IPS-18c (cell line): Measurements from ENCODE around the gene DMRTB1.

Experiments used
- H3K4me3 ChIP-seq: 2 replicates; pipeline ENCODE4 v1.7.0; 2013; ENCODE audit warnings: low read depth, mild to moderate bottlenecking, low read length, moderate library complexity; ENCODE audit not compliant: insufficient read depth
- H3K9me3 ChIP-seq: one replicate; pipeline ENCODE4 v1.6.1; 2013; ENCODE audit warnings: mild to moderate bottlenecking, low read length, moderate library complexity; ENCODE audit not compliant: control insufficient read depth, insufficient read depth

DMRTB1 gene

DNA sequence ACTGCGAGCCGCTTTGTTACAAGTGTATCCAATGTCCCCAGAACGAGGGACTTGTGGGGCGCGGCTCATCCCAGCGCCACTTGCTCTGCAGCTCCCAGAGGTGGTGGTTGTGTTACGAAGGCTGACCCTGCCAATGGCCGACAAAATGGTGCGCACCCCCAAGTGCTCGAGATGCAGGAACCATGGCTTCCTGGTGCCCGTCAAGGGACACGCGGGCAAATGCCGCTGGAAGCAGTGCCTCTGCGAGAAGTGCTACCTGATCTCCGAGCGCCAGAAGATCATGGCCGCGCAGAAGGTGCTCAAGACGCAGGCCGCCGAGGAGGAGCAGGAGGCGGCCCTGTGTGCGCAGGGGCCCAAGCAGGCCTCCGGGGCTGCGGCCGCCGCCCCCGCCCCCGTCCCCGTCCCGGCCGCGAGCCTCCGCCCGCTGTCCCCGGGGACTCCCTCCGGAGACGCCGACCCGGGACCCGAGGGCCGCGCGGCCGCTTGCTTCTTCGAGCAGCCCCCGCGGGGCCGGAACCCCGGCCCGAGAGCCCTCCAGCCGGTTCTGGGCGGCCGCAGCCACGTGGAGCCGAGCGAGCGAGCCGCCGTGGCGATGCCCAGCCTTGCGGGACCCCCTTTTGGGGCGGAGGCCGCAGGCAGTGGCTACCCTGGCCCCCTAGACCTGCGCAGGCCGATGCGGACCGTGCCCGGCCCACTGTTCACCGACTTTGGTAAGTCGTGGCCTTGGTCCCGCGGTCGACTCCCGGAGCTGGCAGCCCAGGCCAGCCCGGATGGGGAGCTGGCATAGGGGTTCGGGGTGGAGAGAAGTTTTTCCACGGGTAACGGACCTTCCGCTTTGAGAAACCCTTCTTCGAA lies at the start of gene DMRTB1:
Gene DMRTB1, plus strand, starts transcription at position 79 of the 855 bp plus-strand sequence. Its CDS starts 55 bp downstream, at position 134.
- H3K4me3 ChIP-seq = no peak within 1 kb of the TSS
- no peaks in the 10 kb centered on the region for H3K9me3 ChIP-seq

GRCh38 chr1:53409695-53410094 lies 49.5 kb upstream of the DMRTB1 start:
- H3K4me3 ChIP-seq = no peak overlapping the region
- no peaks in the 10 kb centered on the region for H3K9me3 ChIP-seq

GRCh38 chr1:53410100-53410541 lies 49.1 kb upstream of the DMRTB1 start:
- no peaks in the 10 kb centered on the region for H3K9me3 ChIP-seq
- H3K4me3 ChIP-seq = no peak overlapping the region

GRCh38 chr1:53410701-53411100 lies 48.5 kb upstream of the DMRTB1 start:
- Histone ChIP-seq H3K4me3 (no peak overlapping the region), H3K9me3 (no peaks in the 10 kb centered on the region)

DNA sequence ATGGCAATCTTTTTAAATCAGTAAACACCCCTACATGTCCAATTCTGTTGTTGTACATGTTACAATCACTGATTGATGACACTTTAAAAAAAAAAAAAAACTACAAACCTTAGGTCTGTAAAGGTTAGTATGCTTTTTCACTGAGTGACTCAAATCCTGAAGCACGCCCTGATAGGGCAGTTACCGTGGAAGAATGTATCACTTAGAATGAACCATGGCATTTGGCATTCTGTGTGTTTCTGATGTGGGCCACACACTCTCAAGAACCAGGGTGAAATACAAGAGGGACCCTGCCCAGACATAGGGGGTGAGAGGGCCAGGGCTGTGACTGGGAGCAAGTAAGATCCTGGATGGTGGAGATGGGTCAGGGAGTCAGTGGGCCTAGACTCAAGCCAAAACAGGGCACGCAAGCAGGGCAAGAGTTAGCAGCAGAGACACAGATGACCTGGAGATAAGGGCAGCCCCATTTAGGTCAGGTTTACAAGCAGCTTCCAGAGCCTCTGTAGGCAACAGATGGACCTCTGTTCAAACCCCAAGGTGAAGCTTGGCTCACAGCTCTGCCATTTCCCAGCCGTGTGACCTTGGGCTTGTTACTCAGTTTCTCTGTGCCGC lies 47.6 kb upstream of the DMRTB1 start:
- Histone ChIP-seq H3K9me3 (no peaks in the 10 kb centered on the region), H3K4me3 (no peak overlapping the region)

DNA sequence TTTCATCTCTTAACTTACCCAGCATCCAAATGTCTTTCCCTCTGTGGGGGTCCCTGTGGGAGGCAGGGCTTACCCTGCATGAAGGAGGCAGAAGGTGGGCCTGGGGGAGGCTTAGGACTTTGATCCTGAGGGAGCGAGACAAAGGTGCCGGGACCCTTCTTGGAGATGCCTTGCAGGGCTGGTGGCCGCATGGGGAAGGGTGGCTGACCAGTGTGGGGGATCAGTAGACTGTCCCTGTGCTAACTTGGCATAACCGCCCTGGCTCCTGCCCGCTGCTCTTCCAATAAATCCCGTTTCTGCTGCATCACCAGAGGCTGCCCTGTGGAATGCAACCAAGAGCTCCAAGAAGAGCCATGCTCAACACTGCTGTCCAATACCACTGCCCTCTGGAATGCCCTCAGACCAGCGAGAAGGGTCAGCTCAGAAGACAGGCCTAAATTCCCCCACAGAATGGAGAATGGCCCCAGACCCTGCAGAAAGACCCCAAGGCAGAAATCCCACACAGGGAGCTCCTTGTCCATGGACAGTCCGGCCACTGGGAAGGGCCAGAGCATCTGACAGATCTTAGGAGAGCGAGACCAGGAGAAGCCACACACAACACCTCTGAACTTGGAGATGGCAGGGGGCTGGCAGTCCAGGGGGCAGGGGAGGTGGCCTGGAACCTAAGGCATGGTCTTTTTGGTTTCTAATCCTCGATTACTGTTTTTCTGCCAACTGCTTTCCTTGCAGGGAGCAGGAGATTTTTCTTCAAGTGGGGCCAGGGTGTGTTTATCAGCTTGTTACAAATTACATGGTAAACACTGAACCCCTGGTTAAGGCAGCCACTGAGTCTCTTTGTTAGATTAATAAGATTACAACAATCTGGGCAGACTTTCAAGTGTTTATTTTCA lies 46.7 kb upstream of the DMRTB1 start:
- no peak overlapping the region for H3K4me3 ChIP-seq

DNA sequence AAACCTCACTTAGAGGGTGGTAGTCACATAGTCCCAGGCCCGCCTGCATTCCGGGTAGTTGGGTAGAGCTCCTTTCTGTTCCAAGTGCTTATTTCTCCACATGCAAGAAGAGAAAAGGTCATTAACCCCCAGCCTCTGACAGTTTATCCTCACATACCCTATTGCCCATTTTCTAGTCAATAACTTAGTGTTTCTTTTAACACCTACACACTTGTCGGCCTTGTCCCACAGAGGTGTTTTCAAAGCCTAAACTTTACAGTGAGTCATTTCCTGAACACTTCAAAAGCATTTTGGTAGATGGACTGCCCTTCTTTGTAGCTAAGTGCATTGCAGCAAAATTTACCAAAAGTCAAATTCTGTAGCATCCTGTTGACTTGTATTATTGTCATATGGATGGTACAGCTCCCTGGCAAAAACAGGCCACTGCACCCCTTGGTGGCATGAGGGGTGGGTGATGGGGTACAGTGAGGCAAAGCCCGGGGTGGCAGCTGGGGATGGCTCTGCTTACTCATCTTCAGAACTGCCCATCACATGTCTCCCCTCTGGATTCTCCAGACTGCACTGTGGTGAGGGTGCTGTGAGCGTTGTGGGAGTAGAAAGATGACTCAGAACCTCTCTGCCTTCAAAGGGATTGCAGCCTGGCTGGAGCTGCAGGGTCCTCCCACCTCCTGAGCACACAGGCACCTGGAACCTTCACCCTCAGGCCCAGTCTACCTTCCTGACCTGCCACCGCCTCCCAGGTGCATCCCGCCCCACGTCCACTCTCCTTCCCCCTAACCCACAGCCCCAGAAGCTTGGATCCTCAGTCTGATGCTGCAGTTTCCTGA lies 45.8 kb upstream of the DMRTB1 start:
- H3K4me3 ChIP-seq = no peak overlapping the region
- H3K9me3 ChIP-seq = no peaks in the 10 kb centered on the region

More for the DNA sequence above, 46.7 kb upstream of the DMRTB1 start:
- H3K9me3 ChIP-seq = no peaks in the 10 kb centered on the region

GRCh38 chr1:53414632-53415031 lies 44.6 kb upstream of the DMRTB1 start:
- no peak overlapping the region for H3K4me3 ChIP-seq

GRCh38 chr1:53415432-53415831 lies 43.8 kb upstream of the DMRTB1 start:
- Histone ChIP-seq H3K4me3 (no peak overlapping the region), H3K9me3 (no peaks in the 10 kb centered on the region)

More at GRCh38 chr1:53414632-53415031, 44.6 kb upstream of the DMRTB1 start:
- H3K9me3 ChIP-seq = no peaks in the 10 kb centered on the region

GRCh38 chr1:53416269-53416813 lies 42.9 kb upstream of the DMRTB1 start:
- no peaks in the 10 kb centered on the region for H3K9me3 ChIP-seq
- no peak overlapping the region for H3K4me3 ChIP-seq

GRCh38 chr1:53417074-53417511 lies 42.1 kb upstream of the DMRTB1 start:
- H3K4me3 ChIP-seq = no peak overlapping the region
- H3K9me3 ChIP-seq = no peaks in the 10 kb centered on the region

GRCh38 chr1:53419034-53419433 lies 40.2 kb upstream of the DMRTB1 start:
- Histone ChIP-seq H3K9me3 (no peaks in the 10 kb centered on the region), H3K4me3 (no peak overlapping the region)

DNA sequence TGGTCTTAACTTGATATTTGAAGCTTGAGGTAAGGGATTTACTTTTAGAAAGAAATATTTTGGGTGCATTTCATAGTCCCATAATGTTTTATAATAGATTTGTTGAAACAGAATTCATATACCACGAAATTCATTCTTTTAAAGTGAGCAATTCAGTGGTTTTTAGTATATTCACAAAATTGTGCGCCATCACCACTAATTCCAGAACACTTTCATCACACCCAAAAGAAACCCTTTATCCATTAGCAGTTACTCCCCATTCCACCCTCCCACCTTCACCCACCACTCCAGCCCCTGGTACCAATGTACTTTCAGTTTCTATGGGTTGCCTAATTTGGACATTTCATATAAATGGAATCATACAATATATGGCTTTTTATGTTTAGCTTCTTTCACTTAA lies 38.9 kb upstream of the DMRTB1 start:
- peaks cover 2% of the 10 kb centered on the region for H3K9me3 ChIP-seq
- H3K4me3 ChIP-seq = no peak overlapping the region

GRCh38 chr1:53421208-53421607 lies 38.0 kb upstream of the DMRTB1 start:
- Histone ChIP-seq H3K9me3 (peaks cover 2% of the 10 kb centered on the region), H3K4me3 (no peak overlapping the region)

DNA sequence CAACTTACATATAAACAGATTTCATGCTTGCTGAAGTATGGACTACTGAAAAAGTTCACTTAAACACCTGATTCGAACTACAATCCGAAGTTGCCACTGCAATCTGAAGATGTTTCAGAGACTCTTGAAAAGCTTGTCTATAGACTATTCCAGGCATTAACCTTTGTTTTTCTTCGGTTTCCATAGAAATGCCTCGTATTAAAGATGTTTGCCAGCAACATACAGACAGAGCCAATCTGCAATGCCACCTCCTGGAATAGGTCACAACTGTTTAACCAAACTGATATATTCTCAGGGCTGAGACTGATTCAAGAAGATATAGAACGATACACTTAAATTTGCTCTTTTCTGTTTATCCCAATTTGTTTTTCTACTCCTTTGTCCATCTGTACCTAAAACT lies 28.9 kb upstream of the DMRTB1 start:
- peaks cover 5% of the 10 kb centered on the region for H3K9me3 ChIP-seq
- H3K4me3 ChIP-seq = no peak overlapping the region

- Histone ChIP-seq H3K4me3 (no peak overlapping the region), H3K9me3 (peaks cover 5% of the 10 kb centered on the region)
Observed at GRCh38 chr1:53430779-53431178, 28.4 kb upstream of the DMRTB1 start.
